SK-MEL-5 (cell line): ENCODE results near the gene PRR16. TPM values are rescaled to one million over a fixed set of nuclear protein-coding genes. Genes with fewer than 3 reads are reported as not detected.

Experiments used
- DNase-seq: peaks from one replicate; pipeline ENCODE4 v3.0.0-alpha.2; 2016; ENCODE audit warnings: low read depth, low spot score
- in situ Hi-C: cut with HindIII; loops from 2 replicates; pipeline ENCODE4 v1.10.0; 2016; ENCODE audit warnings: low sequenced_read_pairs, high pct_unique_total_duplicates, low pct_unique_long_range_greater_than_20kb
- total RNA-seq: library from RNA; depleted of rRNA; stranded (reverse); fragments of >200 nt; shearing (Covaris generic); gene quantifications from 2 replicates; pipeline ENCODE4 v1.2.3, GENCODE V29; 2014

PRR16 gene
- total RNA-seq, 1 experiment from 2014 or later, result 1.5 TPM

GRCh38 chr5:120602033-120602432 lies 137.9 kb downstream of the PRR16 start:
- no peak for DNase-seq
- in situ Hi-C loops, result no loop called here

- in situ Hi-C loops, result no loop called here
These were observed 140.8 kb downstream of the PRR16 start for GRCh38 chr5:120604884-120605283.

GRCh38 chr5:120605325-120606079 lies 141.4 kb downstream of the PRR16 start:
- no peak for DNase-seq
- in situ Hi-C loops, result no loop called here

More at GRCh38 chr5:120604884-120605283, 140.8 kb downstream of the PRR16 start:
- DNase-seq, result no peak

GRCh38 chr5:120609570-120609969 lies 145.5 kb downstream of the PRR16 start:
- in situ Hi-C loops, result no loop called here
- no peak for DNase-seq

- no peak for DNase-seq
- in situ Hi-C loops, result no loop called here
These were observed 146.0 kb downstream of the PRR16 start for GRCh38 chr5:120610145-120610544.

- in situ Hi-C loops, result no loop called here
- peak; percentile 4 for DNase-seq
These were observed 149.6 kb downstream of the PRR16 start for GRCh38 chr5:120613729-120614128.

- in situ Hi-C loops, result no loop called here
- DNase-seq, result peak; percentile 52
These were observed 150.6 kb downstream of the PRR16 start for GRCh38 chr5:120614531-120615180.

- in situ Hi-C loops, result no loop called here
- DNase-seq, result no peak
These were observed 152.0 kb downstream of the PRR16 start for GRCh38 chr5:120615967-120616645.

GRCh38 chr5:120621339-120621738 lies 157.2 kb downstream of the PRR16 start:
- in situ Hi-C loops, result no loop called here
- no peak for DNase-seq

- in situ Hi-C loops, result no loop called here
- DNase-seq, result no peak
These were observed 160.0 kb downstream of the PRR16 start for GRCh38 chr5:120624021-120624563.

- DNase-seq, result no peak
- in situ Hi-C loops, result no loop called here
These were observed 164.1 kb downstream of the PRR16 start for GRCh38 chr5:120628156-120628555.

- in situ Hi-C loops, result no loop called here
- DNase-seq, result no peak
These were observed 166.4 kb downstream of the PRR16 start for GRCh38 chr5:120630550-120630949.

- in situ Hi-C loops, result no loop called here
- no peak for DNase-seq
These were observed 167.5 kb downstream of the PRR16 start for GRCh38 chr5:120631611-120632010.

GRCh38 chr5:120632430-120632829 lies 168.3 kb downstream of the PRR16 start:
- in situ Hi-C loops, result no loop called here
- no peak for DNase-seq

- in situ Hi-C loops, result no loop called here
- DNase-seq, result no peak
These were observed 174.3 kb downstream of the PRR16 start for GRCh38 chr5:120638449-120638848.

- in situ Hi-C loops, result no loop called here
- no peak for DNase-seq
These were observed 176.7 kb downstream of the PRR16 start for GRCh38 chr5:120640778-120641177.

GRCh38 chr5:120644516-120644915 lies 180.4 kb downstream of the PRR16 start:
- in situ Hi-C loops, result no loop called here

GRCh38 chr5:120655828-120656435 lies 191.8 kb downstream of the PRR16 start:
- in situ Hi-C loops, result no loop called here
- peak; percentile 69 for DNase-seq

More at GRCh38 chr5:120644516-120644915, 180.4 kb downstream of the PRR16 start:
- no peak for DNase-seq
